ENCODE measurements around the gene ASXL1. TPM values are rescaled to one million over a fixed set of nuclear protein-coding genes. Genes with fewer than 3 reads are reported as not detected.

The ASXL1 gene
- total RNA-seq, 1 donor from 2014 or later, result 140 TPM

DNA sequence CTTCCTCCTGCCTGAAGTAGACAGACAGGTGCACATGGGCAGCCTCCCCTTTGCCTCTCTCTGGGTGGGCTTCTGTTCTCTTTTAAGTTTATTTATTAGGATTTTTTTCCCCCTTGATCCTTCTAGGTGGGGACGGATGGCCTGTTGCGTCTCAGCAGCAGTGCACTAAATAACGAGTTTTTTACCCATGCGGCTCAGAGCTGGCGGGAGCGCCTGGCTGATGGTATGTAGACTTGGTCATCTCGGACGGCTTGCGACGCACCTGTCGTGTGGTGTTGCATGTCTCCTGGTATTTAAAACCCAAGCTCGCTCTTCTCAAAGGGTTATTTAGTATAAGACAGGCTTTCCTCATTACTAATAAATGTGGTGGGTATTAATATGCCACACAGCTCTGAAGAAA, 73.3 kb downstream of the ASXL1 start:
- H3K4me1 Mint-ChIP-seq, result no peaks in the 10 kb centered on the region
- no peak for DNase-seq (ENCODE audit: low read depth, low spot score)
- TF ChIP-seq, protein P1, sequence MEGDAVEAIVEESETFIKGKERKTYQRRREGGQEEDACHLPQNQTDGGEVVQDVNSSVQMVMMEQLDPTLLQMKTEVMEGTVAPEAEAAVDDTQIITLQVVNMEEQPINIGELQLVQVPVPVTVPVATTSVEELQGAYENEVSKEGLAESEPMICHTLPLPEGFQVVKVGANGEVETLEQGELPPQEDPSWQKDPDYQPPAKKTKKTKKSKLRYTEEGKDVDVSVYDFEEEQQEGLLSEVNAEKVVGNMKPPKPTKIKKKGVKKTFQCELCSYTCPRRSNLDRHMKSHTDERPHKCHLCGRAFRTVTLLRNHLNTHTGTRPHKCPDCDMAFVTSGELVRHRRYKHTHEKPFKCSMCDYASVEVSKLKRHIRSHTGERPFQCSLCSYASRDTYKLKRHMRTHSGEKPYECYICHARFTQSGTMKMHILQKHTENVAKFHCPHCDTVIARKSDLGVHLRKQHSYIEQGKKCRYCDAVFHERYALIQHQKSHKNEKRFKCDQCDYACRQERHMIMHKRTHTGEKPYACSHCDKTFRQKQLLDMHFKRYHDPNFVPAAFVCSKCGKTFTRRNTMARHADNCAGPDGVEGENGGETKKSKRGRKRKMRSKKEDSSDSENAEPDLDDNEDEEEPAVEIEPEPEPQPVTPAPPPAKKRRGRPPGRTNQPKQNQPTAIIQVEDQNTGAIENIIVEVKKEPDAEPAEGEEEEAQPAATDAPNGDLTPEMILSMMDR (conservative IDR thresholded peaks at IDR 0.05), result no peak
- no peak overlapping the region for H3K27ac Mint-ChIP-seq (ENCODE audit: unreplicated experiment)
- H3K4me3 Mint-ChIP-seq, result no peak overlapping the region
- no peaks in the 10 kb centered on the region for H3K27me3 Mint-ChIP-seq (ENCODE audit: low read depth)
- peaks cover 36% of the 10 kb centered on the region for H3K36me3 Mint-ChIP-seq (ENCODE audit: low read depth)
- H3K9me3 Mint-ChIP-seq, result no peaks in the 10 kb centered on the region

DNA sequence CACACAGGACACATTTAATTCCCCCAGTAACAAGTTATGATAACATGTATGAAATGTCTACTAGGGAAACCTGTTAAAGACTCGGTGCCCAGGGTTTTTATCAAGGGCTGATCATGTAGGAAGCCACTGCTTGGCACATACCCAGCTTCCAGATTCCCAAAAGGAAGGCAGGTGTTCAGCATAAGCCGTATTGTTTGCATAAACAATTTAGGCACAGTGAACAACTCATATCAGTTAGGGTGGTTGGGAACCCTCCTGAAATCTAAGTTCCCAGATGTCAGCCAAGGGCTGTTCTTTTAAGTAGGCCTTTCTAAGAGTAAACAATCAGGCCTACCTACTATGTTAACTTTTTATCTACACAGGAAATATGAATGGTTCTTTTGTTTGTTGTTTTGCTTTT, 74.1 kb downstream of the ASXL1 start:
- TF ChIP-seq, protein P1 (conservative IDR thresholded peaks at IDR 0.05), result no peak

DNA sequence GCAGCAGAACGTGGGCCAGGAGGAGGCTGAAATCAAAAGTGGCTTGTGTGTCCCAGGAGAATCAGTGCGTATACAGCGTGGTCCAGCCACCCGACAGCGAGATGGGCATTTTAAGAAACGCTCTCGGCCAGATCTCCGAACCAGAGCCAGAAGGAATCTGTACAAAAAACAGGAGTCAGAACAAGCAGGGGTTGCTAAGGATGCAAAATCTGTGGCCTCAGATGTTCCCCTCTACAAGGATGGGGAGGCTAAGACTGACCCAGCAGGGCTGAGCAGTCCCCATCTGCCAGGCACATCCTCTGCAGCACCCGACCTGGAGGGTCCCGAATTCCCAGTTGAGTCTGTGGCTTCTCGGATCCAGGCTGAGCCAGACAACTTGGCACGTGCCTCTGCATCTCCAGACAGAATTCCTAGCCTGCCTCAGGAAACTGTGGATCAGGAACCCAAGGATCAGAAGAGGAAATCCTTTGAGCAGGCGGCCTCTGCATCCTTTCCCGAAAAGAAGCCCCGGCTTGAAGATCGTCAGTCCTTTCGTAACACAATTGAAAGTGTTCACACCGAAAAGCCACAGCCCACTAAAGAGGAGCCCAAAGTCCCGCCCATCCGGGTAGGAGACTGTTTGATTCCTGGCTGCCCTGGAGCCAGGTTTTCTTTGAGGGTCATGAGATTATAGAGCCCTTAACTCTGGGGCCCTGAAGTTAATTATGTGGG, 75.3 kb downstream of the ASXL1 start:
- no peak overlapping the region for H3K27ac Mint-ChIP-seq (ENCODE audit: unreplicated experiment)
- no peaks in the 10 kb centered on the region for H3K9me3 Mint-ChIP-seq
- TF ChIP-seq, protein P1 (conservative IDR thresholded peaks at IDR 0.05), result no peak
- H3K36me3 Mint-ChIP-seq (ENCODE audit: low read depth), result peaks cover 33% of the 10 kb centered on the region
- no peaks in the 10 kb centered on the region for H3K4me1 Mint-ChIP-seq
- no peaks in the 10 kb centered on the region for H3K27me3 Mint-ChIP-seq (ENCODE audit: low read depth)
- no peak for DNase-seq (ENCODE audit: low read depth, low spot score)
- no peak overlapping the region for H3K4me3 Mint-ChIP-seq

More for the DNA sequence above, 74.1 kb downstream of the ASXL1 start:
- no peak overlapping the region for H3K4me3 Mint-ChIP-seq
- no peaks in the 10 kb centered on the region for H3K4me1 Mint-ChIP-seq
- DNase-seq (ENCODE audit: low read depth, low spot score), result no peak
- H3K27me3 Mint-ChIP-seq (ENCODE audit: low read depth), result no peaks in the 10 kb centered on the region
- H3K9me3 Mint-ChIP-seq, result no peaks in the 10 kb centered on the region
- H3K27ac Mint-ChIP-seq (ENCODE audit: unreplicated experiment), result no peak overlapping the region
- peaks cover 37% of the 10 kb centered on the region for H3K36me3 Mint-ChIP-seq (ENCODE audit: low read depth)

DNA sequence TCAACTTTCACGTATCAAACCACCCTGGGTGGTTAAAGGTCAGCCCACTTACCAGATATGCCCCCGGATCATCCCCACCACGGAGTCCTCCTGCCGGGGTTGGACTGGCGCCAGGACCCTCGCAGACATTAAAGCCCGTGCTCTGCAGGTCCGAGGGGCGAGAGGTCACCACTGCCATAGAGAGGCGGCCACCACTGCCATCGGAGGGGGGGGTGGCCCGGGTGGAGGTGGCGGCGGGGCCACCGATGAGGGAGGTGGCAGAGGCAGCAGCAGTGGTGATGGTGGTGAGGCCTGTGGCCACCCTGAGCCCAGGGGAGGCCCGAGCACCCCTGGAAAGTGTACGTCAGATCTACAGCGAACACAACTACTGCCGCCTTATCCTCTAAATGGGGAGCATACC, 76.3 kb downstream of the ASXL1 start:
- H3K4me3 Mint-ChIP-seq, result no peak overlapping the region
- no peak overlapping the region for H3K27ac Mint-ChIP-seq (ENCODE audit: unreplicated experiment)
- DNase-seq (ENCODE audit: low read depth, low spot score), result no peak
- H3K4me1 Mint-ChIP-seq, result no peaks in the 10 kb centered on the region
- H3K36me3 Mint-ChIP-seq (ENCODE audit: low read depth), result peaks cover 33% of the 10 kb centered on the region
- no peaks in the 10 kb centered on the region for H3K9me3 Mint-ChIP-seq
- TF ChIP-seq, protein P1 (conservative IDR thresholded peaks at IDR 0.05), result no peak
- no peaks in the 10 kb centered on the region for H3K27me3 Mint-ChIP-seq (ENCODE audit: low read depth)

GRCh38 chr20:32435449-32436107, 77.4 kb downstream of the ASXL1 start:
- H3K4me1 Mint-ChIP-seq, result no peaks in the 10 kb centered on the region
- TF ChIP-seq, protein P1 (conservative IDR thresholded peaks at IDR 0.05), result no peak
- H3K36me3 Mint-ChIP-seq (ENCODE audit: low read depth), result peaks cover 35% of the 10 kb centered on the region
- no peaks in the 10 kb centered on the region for H3K27me3 Mint-ChIP-seq (ENCODE audit: low read depth)
- no peak overlapping the region for H3K27ac Mint-ChIP-seq (ENCODE audit: unreplicated experiment)
- DNase-seq (ENCODE audit: low read depth, low spot score), result no peak
- H3K4me3 Mint-ChIP-seq, result no peak overlapping the region
- no peaks in the 10 kb centered on the region for H3K9me3 Mint-ChIP-seq
